Esophagus (tissue), 2 donors: ENCODE measurements around the gene DDX28. TPM values are rescaled to one million over a fixed set of nuclear protein-coding genes. Genes with fewer than 3 reads are reported as not detected.
A peak's percentile ranks its signal among the peaks of the same experiment; 100 is the strongest.
"Not testable (repeated sequence)": the region's sequence is repeated elsewhere in the genome, so short reads cannot be mapped to it uniquely, and the experiment has no call there.

ENCODE experiments used
- H3K27ac ChIP-seq, 2 donors: one replicate each; pipeline ENCODE4 v1.5.1; 2013; ENCODE audit warnings: low read depth in 2 of 2, mild to moderate bottlenecking in 2 of 2, inconsistent platforms in 1 of 2, low read length in 1 of 2, moderate library complexity in 1 of 2
- H3K27me3 ChIP-seq, 2 donors: one replicate each; pipeline ENCODE4 v1.6.1; 2013; ENCODE audit warnings: low read length in 2 of 2, control low read depth in 1 of 2, mild to moderate bottlenecking in 1 of 2; ENCODE audit not compliant: insufficient read depth in 2 of 2, control insufficient read depth in 1 of 2
- H3K36me3 ChIP-seq, 2 donors: one replicate each; pipeline ENCODE4 v1.6.1; 2013; ENCODE audit warnings: low read length in 1 of 2; ENCODE audit not compliant: control insufficient read depth in 2 of 2, insufficient read depth in 2 of 2
- H3K4me1 ChIP-seq, 2 donors: one replicate each; pipeline ENCODE4 v1.6.1; 2013; ENCODE audit warnings: low read length in 1 of 2; ENCODE audit not compliant: control insufficient read depth in 2 of 2, insufficient read depth in 2 of 2
- H3K4me3 ChIP-seq, 2 donors: one replicate each; pipeline ENCODE4 v1.5.1; 2013; ENCODE audit warnings: low read length in 2 of 2, mild to moderate bottlenecking in 2 of 2, low read depth in 1 of 2, moderate library complexity in 1 of 2
- H3K9me3 ChIP-seq, 2 donors: one replicate each; pipeline ENCODE4 v1.6.1; 2013; ENCODE audit warnings: mild to moderate bottlenecking in 2 of 2, low read depth in 1 of 2, low read length in 1 of 2, moderate library complexity in 1 of 2; ENCODE audit not compliant: control insufficient read depth in 2 of 2, insufficient read depth in 1 of 2
- WGBS, 2 donors: extraction: QIAGEN DNeasy Blood & Tissue Kit; methylation state at CpG; one replicate each; pipeline ENCODE4 v1.1.7; 2013; 5-methylcytosine and 5-hydroxymethylcytosine counted together
- polyA plus RNA-seq, 2 donors: library from polyadenylated mRNA; stranded (reverse); fragments of 200-250 nt; gene quantifications; one replicate each; pipeline ENCODE4 v1.2.3, GENCODE V29; 2013
- donor health status: healthy with polysubstance abuse.
- donor health status: Bipolar disorder and iron deficiency.

Gene DDX28
- polyA plus RNA-seq, 2 donors: 4.0 to 13.1 TPM

GRCh38 chr16:67998779-67999688, 24.0 kb downstream of the DDX28 start, which contains the start of gene DPEP2:
Gene DPEP2 (minus strand): TSS chr16:67999484. CDS start chr16:67993212, 6,272 bp downstream.
- H3K27ac ChIP-seq: peak within 1 kb of the TSS; percentile 12 to 51
- H3K27me3 ChIP-seq, H3K9me3 ChIP-seq, H3K4me1 ChIP-seq, H3K36me3 ChIP-seq, H3K4me3 ChIP-seq: not testable (repeated sequence)
- WGBS, 2 donors: 65 to 71% methylated on average over 18 of the region's 18 CpGs

- H3K9me3 ChIP-seq, H3K36me3 ChIP-seq, H3K4me1 ChIP-seq, H3K27me3 ChIP-seq, H3K27ac ChIP-seq, H3K4me3 ChIP-seq: not testable (repeated sequence)
- 90 to 91% methylated on average over 36 of the region's 36 CpGs for WGBS, 2 donors
Observed at GRCh38 chr16:67998231-67998778, 24.7 kb downstream of the DDX28 start.

- no peaks in the 10 kb centered on the region for H3K27me3 ChIP-seq
- H3K4me1 ChIP-seq: peaks cover 0 to 13% of the 10 kb centered on the region in 2 donors
- WGBS, 2 donors: 94% methylated on average over 5 of the region's 5 CpGs
- no peak overlapping the region for H3K27ac ChIP-seq
- H3K4me3 ChIP-seq: no peak overlapping the region
- H3K36me3 ChIP-seq: peaks cover 0 to under 1% of the 10 kb centered on the region in 2 donors
- H3K9me3 ChIP-seq: no peaks in the 10 kb centered on the region
Observed at GRCh38 chr16:67996666-67997065, 26.4 kb downstream of the DDX28 start.

- H3K4me1 ChIP-seq: peaks cover 0 to 13% of the 10 kb centered on the region in 2 donors
- no peak overlapping the region for H3K4me3 ChIP-seq
- H3K36me3 ChIP-seq: peaks cover 0 to 4% of the 10 kb centered on the region in 2 donors
- 58% methylated on average over 5 of the region's 5 CpGs for WGBS, 2 donors
- H3K9me3 ChIP-seq: no peaks in the 10 kb centered on the region
- H3K27ac ChIP-seq: no peak overlapping the region
- no peaks in the 10 kb centered on the region for H3K27me3 ChIP-seq
Observed at GRCh38 chr16:67995423-67995822, 27.6 kb downstream of the DDX28 start.

- not testable (repeated sequence) for H3K36me3 ChIP-seq, H3K4me3 ChIP-seq, H3K9me3 ChIP-seq, H3K27me3 ChIP-seq
- H3K27ac ChIP-seq: peak overlapping the region; percentile 2 to 52
- WGBS, 2 donors: 75 to 83% methylated on average over 1 to 6 of the region's 6 CpGs
- peaks cover 0 to 13% of the 10 kb centered on the region in 2 donors for H3K4me1 ChIP-seq
Observed at GRCh38 chr16:67994040-67994408, 29.0 kb downstream of the DDX28 start.

- Histone ChIP-seq H3K27ac (peak overlapping the region; percentile 6 to 52), H3K9me3 (no peaks in the 10 kb centered on the region), H3K27me3 (no peaks in the 10 kb centered on the region), H3K36me3 (peaks cover 0 to 4% of the 10 kb centered on the region in 2 donors), H3K4me3 (peak overlapping the region in 1 of 2 donors; percentile 42), H3K4me1 (peaks cover 0 to 13% of the 10 kb centered on the region in 2 donors)
- WGBS, 2 donors: 13 to 23% methylated on average over 22 to 39 of the region's 39 CpGs
Observed at GRCh38 chr16:67993207-67994039, 29.6 kb downstream of the DDX28 start.

- Histone ChIP-seq H3K4me1 (peaks cover 0 to 13% of the 10 kb centered on the region in 2 donors), H3K27ac (peak overlapping the region in 1 of 2 donors; percentile 6), H3K9me3 (no peaks in the 10 kb centered on the region), H3K4me3 (no peak overlapping the region), H3K27me3 (no peaks in the 10 kb centered on the region), H3K36me3 (peaks cover 0 to 4% of the 10 kb centered on the region in 2 donors)
- WGBS, 2 donors: 71% methylated on average over 20 of the region's 20 CpGs
Observed at GRCh38 chr16:67992661-67993206, 30.3 kb downstream of the DDX28 start.

- H3K36me3 ChIP-seq: peaks cover 0 to 4% of the 10 kb centered on the region in 2 donors
- no peak overlapping the region for H3K4me3 ChIP-seq
- 82 to 93% methylated on average over 6 of the region's 6 CpGs for WGBS, 2 donors
- H3K27ac ChIP-seq: no peak overlapping the region
- H3K4me1 ChIP-seq: peaks cover 0 to 13% of the 10 kb centered on the region in 2 donors
- H3K9me3 ChIP-seq: no peaks in the 10 kb centered on the region
- no peaks in the 10 kb centered on the region for H3K27me3 ChIP-seq
Observed at GRCh38 chr16:67990018-67990386, 33.0 kb downstream of the DDX28 start.

GRCh38 chr16:67989322-67990017, 33.6 kb downstream of the DDX28 start:
- WGBS, 2 donors: 85% methylated on average over 8 of the region's 8 CpGs
- Histone ChIP-seq H3K4me1 (peaks cover 0 to 15% of the 10 kb centered on the region in 2 donors), H3K4me3 (no peak overlapping the region), H3K27ac (no peak overlapping the region), H3K9me3 (no peaks in the 10 kb centered on the region), H3K27me3 (no peaks in the 10 kb centered on the region), H3K36me3 (peaks cover 0 to 4% of the 10 kb centered on the region in 2 donors)
